HG02623 (cell line): Measurements from ENCODE around the gene ZSCAN23.
"Not testable (repeated sequence)": the region's sequence is repeated elsewhere in the genome, so short reads cannot be mapped to it uniquely, and the experiment has no call there.

Source experiments
- ATAC-seq: cut with Tn5 transposase; IDR thresholded peaks from one replicate; pipeline ENCODE4 v1.9.1; 2021; ENCODE audit warnings: moderate library complexity; ENCODE audit not compliant: unreplicated experiment

Gene ZSCAN23

DNA sequence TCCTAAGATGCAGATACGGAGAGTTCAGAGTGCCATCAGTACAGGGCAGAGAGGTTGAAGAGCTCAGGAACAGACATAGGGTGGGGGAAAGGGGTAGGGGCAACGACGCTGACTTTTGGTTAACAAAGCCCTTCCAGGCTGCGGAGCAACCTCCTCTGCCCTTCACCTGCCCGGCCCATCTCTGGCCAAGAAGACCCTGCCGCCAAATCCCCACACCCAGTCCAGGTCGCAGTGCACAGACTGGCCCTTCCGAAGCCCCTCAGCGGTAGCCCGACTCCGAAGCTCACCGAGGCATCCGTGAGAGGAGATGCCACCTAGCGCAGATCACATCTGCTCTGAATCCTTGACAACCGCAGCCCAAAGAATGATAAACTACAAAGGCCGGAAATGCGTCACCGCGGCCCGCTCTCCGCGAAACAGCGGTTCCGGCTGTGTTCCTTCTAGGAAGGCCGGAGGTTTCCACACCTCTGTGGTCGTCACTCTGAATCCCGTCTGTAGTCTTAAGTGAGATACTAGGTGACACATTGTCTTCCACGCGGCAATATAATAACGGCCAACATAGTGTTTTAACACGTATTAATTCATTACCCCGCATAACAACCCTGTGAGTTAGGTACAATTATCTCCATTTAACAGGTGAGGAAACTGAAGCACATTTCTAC, at the start of gene ZSCAN23:
ZSCAN23 (minus strand) TSS at position 380 of the 662 bp plus-strand sequence. CDS start 7,225 bp downstream, outside the sequence.
- peak; percentile 97 for ATAC-seq

DNA sequence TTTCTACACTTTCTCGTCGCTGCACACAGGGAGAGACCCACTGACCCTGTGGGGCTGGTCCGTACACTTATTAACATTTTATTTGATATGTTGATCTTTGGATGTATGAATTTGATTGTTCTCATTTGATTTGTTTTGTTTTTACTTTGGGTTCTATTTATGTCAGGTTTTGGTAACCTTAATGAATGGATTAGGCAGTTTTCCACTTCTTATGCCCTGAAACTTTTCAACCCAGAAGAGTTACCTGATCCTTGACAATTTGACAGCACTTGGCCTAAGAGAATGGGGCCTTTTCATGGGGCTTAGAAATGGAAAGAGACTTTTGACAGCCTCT, 48.7 kb upstream of the ZSCAN23 start:
- no peak for ATAC-seq

DNA sequence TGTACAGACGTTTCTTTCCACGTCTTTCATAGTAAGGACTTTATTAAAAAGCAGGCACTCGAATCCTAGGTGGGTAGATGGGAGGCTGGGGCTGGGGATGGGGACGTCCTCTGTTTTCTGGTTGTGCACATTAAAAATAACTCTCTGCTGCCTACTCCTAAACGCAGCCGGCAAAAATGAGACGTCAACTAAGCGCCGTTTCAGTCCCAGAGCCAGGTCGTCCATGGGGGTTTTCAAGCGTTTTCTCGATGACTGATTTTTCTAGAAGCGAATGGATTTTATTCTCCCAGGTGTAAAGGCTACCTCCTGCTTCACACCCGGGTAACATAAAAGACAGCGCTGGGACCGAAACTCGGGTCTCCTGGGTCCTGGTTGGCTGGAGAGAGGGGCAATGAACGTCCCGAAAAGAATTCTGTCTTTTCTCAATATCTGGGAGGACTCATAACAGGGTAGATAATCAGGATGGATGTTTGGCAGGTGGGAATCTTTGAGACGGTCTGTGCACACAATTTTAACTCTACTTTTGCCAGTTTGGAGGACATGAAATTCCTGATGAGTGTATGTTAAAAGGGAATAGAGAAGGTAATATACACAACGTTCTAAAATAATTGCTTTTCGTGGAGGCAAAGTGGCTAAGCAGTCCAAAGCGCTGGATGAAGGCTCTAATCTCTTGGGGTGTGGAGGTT, 47.1 kb upstream of the ZSCAN23 start:
- ATAC-seq, result no peak

DNA sequence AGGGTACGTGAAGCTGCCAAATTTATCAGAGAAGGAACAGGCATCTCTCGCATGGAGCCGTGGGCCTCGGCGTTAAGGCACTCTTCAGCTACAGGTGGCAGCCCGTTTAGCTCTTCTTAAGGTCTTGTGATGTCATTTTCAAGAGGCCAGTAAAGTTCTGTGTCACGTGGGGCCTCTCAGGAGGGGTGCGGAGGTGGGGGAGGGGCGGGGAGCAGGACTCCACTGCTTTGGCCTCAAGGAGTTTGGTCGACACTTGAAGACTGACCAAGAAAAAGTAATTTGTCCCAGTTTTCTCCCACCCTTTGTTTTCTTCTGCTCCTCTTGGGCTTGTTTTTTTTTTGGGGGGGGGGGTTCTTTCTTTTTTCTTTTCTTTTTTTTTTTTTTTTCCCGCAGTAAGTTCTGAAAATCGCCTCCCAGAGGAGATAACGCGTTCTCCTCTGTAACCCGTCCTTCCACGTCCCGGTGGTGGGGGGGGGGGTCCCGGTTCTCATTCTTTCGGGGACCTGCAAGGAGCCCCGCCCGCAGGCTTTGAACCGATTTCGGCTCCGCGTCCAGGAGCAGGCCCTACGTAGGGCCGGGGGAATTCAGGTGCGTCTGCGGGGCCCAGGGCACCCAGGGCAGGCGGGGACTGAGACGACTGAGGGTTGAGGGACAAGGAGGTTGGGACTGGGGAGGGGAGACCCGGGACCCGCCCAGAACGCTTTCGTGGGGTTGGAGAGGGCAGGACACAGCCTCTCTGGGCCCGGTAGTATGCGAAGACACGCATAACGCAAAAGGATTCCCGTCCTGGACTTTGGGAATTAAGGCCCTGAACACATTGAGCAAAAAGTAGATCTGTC, 46.3 kb upstream of the ZSCAN23 start:
- peak; percentile 67 for ATAC-seq

DNA sequence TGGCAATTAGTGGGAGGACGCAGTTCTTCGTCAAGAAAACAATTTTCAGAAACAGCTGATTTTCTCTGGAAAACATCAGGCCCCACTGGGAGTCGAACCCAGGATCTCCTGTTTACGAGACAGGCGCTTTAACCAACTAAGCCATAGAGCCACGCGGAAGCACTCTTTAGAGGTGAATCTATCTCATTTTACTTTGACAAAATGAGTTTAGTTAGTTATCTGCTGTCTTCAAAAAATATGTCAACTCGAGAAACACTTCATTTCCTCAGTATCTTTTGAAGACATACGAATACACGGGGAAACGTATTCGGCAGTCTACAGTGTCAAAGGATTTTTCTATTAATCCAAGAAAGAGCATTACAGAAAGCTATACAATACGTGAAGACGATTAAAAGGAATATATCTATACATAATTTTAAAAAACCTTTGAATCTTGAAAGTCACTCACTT, 45.6 kb upstream of the ZSCAN23 start:
- no peak for ATAC-seq

DNA sequence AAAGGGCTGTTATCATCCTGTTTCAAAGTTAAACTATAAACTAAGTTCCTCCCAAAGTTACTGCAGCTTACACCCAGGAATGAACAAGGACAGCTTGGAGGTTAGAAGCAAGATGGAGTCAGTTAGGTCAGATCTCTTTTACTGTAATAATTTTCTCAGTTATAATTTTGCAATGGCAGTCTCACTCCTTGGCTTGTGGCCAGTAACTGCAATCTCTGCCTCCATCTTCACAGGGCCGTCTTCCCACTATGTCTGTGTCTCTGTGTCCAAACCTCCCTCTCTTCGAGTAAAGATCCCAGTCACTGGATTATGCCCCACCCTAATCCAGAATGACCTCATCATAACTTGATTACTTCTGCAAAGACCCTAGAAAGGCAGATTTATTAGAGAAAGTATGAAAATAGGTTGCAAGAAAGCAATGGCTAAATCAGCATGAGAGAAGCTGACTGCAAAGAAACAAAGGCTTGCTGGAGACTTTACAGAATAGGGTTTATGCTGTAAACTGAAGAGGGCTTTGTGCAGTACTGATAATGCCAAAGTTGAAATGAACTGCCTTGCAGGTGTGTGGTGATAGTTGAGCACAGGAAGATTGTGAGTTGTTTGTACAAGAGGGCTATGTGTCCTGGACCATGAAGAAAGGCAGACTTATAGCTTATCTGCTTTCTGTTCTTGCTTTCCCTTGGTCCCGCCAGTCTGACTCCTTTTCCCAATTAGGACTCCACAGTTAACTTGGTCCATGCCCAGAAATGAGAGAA, 43.9 kb upstream of the ZSCAN23 start:
- no peak for ATAC-seq

DNA sequence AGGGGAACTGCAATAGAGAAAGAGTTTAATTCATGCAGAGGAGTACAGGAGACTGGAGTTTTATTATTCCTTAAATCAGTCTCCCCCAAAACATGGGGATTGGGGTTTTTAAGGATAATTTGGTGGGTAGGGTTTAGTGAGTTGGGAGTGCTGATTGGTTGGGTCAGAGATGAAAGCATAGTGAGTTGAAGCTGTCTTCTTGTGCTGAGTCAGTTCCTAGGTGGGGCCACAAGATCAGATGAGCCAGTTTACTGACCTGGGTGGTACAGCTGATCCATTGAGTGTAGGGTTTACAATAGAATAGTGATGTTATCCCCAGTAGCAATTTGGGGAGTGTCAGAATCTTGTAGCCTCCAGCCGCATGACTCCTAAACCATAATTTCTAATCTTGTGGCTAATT, 43.2 kb upstream of the ZSCAN23 start:
- ATAC-seq, result no peak

DNA sequence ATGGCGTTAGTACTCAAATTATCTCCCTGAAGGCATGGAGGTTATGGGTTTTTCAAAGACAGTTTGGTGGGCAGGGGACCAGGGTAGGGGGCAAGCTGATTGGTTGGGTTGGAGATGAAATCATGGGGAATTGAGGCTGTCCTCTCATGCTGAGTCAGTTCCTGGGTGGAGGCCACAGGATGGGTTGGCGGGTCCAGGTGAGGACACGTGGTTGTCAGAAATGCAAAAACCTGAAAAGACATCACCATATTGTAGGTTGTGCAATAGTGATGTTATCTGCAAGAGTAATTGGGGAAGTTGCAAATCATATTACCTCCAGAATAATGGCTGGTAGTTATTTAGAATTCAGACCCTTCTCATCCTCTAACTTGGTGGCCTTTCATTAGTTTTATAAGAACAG, 42.2 kb upstream of the ZSCAN23 start:
- ATAC-seq, result no peak

DNA sequence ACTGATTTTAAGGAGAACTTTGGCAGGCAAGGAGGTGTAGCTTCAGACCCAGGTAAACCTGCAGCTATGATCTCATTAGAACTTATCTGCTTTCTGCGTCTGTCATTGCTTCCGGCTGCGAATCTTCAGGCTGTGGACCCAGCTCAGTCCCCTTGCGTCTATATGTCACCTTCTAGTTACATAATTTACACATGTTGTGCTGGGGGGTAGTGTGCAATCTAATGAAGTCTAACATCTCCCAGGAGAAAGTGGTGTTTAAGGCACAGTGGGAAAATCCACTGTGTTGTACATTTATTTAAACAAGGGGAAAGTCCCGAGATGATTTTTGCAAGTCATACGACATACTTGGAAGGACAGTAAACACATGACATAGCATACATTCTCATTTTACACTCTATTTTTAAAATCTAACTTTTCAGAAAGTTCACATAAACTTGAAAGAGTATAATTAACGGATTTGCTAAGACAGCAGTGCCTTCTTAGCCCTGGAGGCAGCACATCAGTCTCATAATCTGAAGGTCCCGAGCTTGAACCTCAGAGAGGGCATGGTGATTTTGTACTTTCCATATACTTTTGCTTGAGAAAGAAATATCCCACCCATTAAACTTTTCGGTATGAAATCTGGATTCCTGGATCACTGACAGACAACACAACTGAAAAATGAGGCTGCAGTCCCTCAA, 37.1 kb upstream of the ZSCAN23 start:
- no peak for ATAC-seq

DNA sequence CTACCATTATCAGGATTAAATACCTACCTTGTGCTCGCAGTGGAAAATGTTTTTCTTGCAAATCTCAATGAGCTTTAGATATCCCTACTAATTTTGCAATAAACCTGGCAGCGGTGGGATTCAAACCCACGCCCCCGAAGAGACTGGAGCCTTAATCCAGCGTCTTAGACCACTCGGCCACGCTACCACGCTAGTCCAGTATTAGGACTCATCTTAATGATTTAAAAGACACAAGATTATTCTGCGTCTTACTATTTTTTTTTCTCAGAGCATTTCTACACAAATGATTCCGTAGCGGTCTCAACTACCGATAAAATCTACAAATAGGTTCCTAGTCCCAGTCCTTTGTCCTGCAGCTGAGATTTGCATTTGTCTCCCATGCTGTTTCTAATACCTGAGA, 35.2 kb upstream of the ZSCAN23 start:
- no peak for ATAC-seq

DNA sequence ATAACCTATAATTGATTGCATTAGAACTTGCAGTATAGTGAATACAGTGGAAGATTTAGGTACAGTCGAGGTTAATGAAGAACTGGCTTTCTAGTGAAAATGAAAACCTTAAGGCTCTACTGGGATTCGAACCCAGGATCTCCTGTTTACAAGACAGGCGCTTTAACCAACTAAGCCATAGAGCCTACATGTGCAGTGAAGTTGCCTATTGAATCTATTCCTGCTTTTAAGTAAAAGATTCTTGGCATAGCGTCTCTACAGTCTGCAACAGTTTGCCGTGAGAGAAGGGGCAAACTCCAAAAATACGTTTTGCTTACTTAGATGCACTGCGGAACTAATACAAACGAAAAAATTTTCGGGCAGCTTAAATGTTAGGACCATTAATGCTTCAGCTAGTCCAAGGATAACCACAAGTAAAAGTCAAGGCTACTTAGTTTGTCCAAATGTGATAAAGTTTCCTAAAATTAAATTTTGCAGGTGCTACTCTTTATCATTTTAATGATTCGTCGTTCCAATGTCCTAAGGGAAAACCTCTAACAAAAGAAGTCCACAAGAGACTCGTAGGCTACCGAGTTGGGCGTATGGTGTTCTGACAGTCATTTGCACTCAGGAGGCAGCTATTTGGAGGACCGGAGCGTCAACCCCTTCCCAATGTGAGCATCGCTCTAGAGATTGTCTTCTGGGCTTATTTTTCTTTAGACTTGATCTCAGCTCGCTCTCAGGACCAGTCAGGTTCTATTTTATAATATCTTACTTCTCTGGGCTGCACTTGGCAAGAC, 31.3 kb upstream of the ZSCAN23 start:
- peak; percentile 67 for ATAC-seq

DNA sequence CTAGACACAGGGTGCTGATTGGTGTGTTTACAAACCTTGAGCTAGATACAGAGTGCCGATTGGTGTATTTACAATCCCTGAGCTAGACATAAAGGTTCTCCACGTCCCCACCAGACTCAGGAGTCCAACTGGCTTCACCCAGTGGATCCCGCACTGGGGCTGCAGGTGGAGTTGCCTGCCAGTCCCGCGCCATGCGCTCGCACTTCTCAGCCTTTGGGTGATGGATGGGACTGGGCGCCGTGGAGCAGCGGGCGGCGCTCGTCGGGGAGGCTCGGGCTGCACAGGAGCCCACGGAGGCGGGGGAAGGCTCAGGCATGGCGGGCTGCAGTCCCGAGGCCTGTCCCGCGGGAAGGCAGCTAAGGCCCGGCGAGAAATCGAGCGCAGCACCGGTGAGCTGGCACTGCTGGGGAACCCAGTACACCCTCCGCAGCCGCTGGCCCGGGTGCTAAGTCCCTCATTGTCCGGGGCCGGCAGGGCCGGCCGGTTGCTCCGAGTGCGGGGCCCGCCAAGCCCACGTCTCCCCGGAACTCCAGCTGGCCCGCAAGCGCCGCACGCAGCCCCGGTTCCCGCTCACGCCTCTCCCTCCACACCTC, 26.0 kb upstream of the ZSCAN23 start:
- ATAC-seq, result not testable (repeated sequence)

DNA sequence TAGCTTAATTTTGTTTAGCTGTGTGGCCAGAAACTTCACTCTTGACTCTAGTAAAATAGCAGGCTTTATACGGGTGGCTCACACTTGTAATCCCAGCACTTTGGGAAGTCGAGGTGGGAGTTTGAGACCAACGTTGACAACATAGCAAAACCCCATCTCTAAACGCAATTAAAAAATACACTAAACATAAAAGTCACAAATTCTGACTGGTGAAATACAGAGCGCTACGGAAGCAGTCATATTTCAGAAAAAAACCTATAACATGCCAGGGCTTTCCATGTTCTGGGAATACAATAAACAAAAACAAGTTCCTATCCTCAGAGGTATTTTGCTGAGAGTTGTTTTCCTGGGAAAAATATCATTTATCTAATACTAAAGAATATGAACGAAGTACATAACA, 24.8 kb upstream of the ZSCAN23 start:
- ATAC-seq, result no peak

DNA sequence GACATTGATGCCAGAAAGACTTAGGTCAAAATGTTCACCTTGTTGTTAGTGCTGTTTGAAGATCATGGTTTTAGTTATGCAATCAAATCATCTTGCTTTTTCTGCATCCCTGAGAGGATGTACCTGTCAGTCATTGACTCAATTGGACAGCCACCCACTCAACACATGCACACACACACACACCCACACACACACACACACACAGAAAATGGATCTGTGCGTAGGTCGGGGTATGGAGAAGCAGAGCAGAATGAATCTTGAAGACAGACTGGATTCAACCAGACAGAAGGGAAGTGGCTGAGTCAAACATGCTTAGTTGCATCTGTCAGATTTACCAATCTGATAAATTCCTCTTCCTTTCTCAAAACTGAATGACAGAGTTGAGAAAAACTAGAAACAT, 19.1 kb upstream of the ZSCAN23 start:
- no peak for ATAC-seq

DNA sequence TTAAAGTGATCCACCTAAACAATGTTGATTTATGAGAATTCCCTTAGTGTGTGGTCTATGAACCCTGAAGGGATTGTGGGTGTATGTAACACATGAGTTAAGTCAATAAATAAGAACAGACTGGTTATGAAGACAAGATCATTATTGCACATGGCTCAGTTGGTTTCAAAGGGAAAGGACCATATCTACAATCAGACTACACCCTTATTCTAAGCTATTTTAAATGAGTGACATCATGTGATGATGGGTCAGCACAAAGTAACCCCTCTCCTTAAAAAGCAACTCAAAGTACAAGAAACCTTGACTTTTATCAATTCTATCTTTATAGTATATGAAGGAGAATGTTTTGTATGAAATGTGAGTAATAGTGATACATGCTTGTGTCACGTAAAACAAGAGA, 15.3 kb upstream of the ZSCAN23 start:
- ATAC-seq, result no peak

DNA sequence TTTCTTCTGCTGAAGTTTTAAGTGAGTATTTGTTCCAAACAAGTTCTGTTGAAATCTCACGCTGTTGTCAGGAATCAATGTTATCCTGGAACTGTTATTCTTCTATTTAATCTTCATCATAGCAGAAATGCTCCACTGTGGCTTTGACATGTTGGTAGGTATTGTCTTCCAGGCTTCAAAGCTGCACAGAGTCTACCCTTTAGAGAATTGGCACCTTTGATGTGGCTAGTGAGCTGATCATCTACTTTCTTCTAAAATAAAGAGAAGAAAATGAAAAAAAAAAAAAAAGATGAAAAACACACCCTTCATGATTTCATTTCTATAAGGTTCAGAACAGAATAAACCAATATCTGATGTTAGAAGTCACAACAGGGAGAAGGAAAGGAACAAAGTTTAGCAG, 5.8 kb upstream of the ZSCAN23 start:
- no peak for ATAC-seq

DNA sequence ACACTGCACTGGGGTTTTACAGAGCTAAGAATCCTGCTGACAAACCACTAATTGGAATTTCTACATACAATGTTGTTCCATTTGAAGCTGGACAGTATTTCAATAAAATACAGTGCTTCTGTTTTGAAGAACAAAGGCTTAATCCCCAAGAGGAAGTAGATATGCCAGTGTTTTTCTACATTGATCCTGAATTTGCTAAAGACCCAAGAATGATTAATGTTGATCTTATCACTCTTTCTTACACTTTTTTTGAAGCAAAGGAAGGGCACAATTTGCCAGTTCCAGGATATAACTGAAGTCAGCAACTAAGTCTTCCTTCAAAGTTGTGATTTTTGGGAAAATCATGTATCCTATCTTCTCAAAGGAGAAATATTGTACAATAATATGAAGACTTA, 4.2 kb upstream of the ZSCAN23 start:
- not testable (repeated sequence) for ATAC-seq

DNA sequence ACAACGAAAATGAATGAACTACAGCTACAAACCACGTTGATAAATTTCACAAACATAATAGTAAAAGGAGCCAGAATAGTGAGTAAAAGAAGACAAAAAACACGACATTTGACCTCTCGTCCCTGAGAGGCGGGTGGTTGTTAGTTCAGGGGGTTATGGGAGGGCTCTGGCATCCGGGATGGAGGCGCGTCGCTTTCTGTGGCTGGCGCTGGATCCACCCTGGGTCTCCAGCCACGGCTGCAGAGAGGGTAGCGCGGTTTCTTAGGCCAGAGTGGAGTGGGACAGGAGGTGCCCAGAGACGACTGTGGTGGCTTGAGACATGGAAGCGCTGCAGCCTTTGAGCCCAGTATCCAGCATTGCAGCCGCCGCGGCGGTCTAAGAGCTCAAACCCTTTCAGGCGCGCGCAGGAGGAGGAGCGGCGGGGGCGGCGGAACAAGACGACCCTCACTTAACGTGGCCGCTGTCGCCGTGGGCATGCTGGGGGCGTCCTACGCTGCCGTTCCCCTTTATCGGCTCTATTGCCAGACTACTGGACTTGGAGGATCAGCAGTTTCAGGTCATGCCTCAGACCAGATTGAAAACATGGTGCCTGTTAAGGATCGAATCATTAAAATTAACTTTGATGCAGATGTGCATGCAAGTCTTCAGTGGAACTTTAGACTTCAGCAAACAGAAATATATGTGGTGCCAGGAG, 3.7 kb upstream of the ZSCAN23 start:
- ATAC-seq, result no peak

DNA sequence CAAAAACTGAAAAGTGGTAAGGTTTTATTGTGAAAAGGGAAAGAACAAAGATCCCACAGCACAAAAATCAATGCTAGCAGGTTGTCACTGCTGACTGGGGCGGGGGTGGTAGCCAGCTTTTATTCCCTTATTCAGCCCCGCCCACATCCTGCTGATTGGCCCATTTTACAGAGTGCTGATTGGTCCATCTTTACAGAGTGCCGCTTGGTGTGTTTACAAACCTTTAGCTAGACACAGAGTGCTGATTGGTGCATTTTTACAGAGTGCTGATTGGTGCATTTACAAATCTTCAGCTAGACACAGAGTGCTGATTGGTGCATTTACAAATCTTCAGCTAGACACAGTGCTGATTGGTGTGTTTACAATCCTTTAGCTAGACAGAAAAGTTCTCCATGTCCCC, 1.5 kb upstream of the ZSCAN23 start:
- ATAC-seq, result not testable (repeated sequence)
